HG02852 (cell line): ENCODE results near the gene CLASP1.
A peak's percentile ranks its signal among the peaks of the same experiment; 100 is the strongest.
"Not testable (repeated sequence)": the region's sequence is repeated elsewhere in the genome, so short reads cannot be mapped to it uniquely, and the experiment has no call there.

Experiments used
- ATAC-seq: cut with Tn5 transposase; IDR thresholded peaks from one replicate; pipeline ENCODE4 v1.9.1; 2021; ENCODE audit warnings: mild to moderate bottlenecking, moderate library complexity; ENCODE audit not compliant: unreplicated experiment

The CLASP1 gene

DNA sequence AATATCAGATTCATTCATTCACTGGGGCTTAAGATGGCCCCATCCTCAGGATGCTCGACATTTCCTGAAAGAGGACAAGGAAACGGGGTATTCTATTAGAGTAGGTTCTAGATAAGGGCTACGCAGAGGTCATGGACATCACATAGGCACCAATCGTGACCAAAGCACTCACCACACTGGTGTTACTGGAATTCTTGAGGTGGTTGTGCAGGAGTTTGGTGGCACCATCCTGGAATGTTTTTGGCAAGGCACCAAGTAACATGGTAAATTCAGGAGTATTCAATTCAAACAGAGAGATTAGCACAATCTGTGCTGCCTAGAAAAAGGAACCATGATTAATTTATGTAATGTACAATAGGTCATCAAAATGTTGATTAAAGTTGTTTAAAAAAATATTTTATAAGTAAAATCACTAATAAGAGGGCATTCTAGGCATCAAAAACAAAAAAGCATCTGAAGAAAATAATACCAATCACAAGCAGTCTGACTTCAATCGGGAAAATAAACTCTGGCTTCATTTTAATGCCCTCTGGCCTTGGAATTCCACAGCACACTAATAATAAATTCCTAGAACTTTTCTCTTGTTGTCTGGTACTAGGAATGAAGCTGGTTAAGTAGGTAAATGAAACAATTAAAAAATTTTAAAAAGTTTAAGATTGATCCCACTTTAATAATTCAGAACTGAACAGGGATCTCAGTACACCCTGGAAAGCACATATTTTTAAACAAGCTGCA, 261.5 kb downstream of the CLASP1 start:
- ATAC-seq, result no peak

DNA sequence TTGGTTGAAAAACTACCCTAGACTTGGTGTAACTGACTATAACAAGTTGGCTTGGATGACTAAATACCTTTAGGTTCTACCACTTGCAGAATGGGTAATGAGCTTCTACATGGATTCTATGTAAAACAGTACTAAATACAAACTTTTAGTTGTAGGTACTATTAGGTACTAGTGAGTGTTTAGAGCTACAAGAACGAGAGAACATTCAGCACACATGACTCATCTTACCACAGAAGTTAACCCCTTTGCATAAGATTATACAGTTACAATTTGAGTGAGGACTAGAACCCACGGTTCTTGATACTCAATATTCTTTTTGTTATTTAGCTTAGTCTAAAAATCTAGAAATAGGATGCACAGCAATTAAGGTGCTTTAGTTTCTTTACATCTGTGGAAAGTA, 262.6 kb downstream of the CLASP1 start:
- no peak for ATAC-seq

DNA sequence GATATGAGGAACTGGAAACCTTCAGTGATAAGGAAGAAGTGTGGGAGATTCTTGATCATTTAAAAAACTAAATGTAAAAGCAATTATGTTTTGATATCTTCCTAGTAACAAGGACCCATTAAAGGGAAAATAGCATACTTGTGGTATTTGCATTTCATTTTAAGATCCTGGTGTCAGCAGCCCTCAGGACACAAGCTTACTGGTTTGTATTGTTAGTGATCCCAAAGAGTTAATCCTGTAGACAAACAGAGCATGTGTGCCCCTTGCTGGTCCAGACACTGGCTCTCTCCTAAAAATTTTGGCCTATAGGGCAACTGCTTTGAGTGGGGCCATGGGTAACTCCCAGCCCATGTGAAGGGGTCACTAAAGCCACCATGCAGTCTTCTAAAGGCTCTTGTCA, 263.2 kb downstream of the CLASP1 start:
- no peak for ATAC-seq

DNA sequence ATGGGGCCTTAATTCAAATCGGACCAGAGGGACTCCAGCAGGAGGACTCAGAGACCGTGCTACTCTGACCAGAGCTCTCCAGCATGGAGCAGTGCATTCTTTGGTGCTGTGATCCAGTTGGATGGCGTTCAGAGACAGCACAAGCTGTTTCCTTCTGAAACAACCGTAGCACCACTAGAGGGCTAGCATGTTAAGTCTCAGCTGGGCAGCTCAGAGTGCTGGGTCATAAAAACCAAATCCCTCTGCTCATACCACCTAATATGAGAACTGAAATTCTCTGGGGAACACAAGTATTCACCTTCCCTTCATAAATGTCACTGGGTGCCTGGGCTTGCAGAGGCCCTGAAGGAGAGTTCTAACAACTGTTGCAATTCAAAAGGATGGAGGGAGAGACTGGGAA, 266.5 kb downstream of the CLASP1 start:
- ATAC-seq, result no peak

DNA sequence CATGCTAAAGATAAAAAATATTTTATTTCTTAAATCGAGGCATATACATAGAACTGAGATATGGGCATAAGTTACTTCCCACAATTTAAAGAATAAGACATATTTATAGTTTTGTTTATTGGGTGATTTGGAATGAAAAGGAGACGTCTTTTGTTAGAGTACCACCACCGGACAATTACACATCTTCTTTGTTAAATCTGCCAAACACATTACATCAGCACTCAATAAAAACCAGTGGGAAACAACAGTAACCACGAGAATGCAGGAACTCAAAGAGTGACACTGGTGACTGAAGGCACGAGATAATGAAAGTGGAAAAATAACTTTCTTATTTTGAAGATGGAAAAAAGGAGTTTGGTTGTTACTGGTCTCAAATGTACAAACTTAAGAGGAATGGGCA, 271.6 kb downstream of the CLASP1 start:
- no peak for ATAC-seq

DNA sequence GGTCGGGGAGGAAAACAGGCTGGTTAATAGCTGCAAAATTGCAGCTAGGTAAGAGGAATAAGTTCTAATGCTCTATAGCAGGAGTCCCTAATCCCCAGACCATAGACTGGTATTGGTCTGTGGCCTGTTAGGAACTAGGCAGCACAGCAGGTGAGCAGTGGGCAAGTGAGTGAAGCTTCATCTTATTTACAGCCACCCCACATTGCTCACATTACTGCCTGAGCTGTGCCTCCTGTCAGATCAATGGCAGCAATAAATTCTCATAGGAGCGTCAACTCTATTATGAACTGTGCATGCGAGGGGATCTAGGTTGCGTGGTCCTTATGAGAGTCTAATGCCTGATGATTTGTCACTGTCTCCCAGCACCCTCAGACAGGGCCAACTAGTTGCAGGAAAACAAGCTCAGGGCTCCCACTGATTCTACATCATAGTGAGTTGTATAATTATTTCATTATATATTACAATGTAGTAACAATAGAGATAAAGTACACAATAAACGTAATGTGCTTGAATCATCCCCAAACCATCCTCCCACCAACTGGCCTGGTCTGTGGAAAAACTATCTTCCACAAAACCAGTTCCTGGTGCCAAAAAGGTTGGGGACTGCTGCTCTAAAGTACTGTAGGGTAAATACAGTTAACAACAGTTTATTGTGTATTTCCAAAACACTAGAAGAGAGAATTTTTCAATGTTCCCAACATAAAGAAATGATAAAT, 272.6 kb downstream of the CLASP1 start:
- ATAC-seq, result no peak

DNA sequence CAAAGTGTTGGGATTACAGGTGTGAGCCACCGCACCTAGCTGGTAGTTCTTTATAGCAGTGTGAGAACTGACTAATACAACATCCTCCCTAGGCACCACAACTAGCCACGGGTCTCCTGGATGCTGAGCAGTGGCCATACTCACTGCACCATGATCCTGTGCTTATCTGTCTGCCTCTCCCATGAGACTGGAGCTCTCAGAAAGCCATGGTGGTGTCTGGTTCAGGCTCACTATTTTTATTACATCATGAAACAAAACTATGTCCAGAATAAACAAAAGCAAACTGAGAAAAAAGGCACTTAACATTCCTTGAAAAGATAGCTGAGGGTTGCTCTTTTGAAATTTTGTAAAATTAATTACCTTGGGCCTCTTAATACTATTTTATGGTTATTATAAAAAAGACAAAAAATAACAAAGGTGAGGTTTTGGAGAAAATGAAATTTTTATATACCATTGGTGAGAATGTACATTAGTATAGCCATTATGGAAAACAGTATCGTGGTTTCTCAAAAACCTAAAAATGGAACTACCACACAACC, 273.6 kb downstream of the CLASP1 start:
- no peak for ATAC-seq

DNA sequence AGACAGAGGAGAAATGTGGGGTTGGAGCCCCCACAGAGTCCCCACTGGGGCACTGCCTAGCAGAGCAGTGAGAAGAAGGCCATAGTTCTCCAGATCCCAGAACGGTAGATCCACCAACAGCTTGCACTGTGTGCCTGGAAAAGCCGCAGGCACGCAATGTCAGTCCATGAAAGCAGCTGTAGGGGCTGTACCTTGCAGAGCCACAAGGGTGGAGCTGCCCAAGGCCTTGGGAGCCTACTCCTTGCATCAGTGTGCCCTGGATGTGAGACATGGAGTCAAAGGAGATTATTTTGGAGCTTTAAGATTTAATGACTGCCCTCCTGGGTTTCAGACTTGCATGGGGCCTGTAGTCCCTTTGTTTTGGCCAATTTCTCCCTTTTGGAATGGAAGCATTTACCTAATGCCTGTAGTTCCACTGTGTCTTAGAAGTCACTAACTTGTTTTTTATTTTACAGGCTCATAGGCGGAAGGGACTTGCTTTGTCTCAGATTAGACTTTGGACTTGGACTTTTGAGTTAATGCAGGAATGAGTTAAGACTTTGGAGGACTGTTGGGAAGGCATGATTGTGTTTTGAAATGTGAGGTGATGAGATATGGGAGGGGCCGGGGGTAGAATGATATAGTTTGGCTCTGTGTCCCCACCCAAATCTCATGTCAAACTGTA, 274.7 kb downstream of the CLASP1 start:
- not testable (repeated sequence) for ATAC-seq

DNA sequence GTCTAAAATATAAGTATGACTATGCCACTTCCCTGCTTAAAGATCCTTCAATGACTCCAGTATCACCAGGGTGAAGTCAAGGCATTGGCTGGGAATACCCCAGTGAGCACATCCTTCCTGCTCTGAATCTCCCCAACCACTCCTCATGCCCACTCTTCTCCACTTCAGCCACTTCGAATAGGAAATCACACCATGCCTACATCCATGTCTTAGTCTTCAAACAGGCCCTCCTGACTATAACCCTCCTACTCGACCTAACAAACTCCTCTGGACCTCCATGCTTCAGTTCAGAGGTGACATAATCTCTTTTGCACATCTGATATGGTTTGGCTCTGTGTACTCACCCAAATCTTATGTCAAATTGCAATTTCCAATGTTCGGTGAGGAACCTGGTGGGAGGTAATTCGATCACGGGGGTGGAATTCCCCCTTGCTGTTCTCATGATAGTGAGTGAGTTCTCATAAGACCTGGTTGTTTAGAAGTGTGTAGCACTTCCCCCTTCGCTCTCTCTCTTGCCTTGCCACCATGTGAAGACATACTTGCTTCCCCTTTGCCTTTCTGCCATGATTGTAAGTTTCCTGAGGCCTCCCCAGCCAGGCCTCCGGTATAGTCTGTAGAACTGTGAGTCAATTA, 276.4 kb downstream of the CLASP1 start:
- ATAC-seq, result peak; percentile 60

DNA sequence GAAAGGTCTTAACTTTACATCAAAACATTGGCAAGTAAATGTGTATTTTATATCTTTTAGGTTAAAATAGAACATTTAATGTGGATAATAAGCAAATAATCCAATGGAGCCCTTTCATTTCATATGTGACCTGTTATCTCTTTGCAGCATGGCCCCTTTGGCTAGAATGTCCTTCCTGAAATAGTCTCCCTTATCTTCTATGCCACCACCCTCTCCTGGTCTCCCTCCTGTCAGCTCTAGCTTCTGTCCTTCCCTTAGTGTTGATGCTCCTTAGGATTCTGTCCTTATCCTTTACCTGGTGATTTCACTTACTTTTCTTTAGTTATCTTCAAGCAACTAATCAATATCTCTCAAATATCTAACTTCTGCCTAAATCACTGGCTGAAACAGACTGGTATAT, 277.2 kb downstream of the CLASP1 start:
- ATAC-seq, result no peak

DNA sequence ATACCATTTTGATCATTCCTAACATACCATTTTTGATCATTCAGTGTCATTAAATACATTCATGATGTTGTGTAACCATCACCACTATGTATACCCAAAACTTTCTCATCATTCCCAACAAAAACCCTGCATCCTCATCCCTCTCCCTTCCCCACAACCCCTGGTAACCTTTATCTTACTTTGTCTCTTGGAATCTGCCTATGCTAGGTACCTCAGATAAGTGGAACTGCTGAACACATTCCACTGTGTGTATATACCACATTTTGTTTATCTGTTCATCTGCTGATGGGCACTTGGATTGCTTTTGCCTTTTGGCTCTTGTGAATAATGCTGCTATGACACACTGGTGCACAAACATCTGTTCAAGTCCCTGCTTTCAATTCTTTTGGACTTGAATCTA, 280.4 kb downstream of the CLASP1 start:
- no peak for ATAC-seq

DNA sequence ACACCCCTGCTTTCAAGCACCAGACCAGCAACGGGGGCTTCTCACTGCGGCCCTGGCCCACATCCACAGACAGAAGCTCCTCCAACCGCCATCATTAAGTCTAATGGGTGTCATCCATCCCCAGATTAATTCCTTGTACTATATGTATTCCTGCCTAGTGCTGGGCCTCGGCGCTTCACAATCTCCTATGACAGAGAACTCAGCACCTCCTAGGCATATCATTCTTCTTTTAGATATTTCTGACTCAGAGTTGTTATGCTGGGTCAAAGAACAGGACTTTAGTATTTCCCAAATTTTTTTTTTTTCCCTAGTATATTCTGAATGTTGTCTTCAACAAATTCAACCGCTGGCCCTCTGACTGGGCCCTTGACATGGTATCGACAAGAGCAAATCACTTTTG, 281.1 kb downstream of the CLASP1 start:
- ATAC-seq, result no peak

DNA sequence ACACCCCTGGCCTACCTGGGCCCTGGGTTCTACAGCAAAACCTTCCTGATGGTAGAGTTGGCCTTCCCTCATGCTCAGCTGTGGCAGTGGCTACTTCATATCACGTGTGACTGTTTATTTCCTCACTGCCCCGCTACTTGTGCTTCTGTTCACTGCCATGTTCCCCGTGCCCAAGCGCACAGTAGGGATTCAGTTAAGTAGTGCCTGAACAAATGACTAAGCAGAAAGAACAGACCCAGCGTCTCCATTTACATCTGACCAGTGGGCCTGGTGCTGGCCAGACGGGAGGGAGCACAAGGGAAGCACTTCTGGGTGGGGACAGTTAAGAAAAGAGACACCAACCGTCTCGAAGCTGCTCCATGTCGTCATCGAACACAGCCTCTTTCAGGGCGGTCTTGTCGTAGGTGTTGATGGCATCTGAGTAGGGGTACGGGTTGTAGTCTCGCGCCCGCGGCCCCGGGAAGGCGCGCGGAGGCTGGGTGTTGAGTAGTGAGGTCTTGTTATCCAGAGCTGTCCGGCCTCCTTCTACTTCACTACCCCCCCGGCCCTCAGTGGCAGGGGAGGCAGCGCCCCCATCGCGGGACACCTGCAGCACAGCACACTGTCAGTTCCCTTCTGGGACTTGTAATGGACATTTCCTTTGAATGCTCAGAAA, 281.9 kb downstream of the CLASP1 start:
- ATAC-seq, result no peak

DNA sequence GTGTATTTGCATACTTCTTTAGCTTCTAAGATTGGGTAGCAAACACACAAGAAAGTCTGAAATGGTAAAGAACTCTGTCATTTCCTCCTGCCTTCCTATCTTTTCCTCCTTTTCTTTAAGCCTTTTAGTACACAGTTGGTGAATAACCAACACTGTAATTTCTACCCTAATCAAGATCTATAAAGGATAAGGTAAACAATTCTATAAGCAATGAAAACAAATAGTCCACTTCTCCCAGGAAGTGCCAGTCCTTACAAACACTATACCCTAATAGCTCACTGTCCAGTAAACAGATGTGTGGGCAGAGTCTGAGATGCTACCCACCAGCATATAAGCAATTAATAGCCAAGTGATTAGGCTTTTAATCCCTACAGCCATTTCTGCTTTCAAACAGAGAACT, 283.2 kb downstream of the CLASP1 start:
- no peak for ATAC-seq

DNA sequence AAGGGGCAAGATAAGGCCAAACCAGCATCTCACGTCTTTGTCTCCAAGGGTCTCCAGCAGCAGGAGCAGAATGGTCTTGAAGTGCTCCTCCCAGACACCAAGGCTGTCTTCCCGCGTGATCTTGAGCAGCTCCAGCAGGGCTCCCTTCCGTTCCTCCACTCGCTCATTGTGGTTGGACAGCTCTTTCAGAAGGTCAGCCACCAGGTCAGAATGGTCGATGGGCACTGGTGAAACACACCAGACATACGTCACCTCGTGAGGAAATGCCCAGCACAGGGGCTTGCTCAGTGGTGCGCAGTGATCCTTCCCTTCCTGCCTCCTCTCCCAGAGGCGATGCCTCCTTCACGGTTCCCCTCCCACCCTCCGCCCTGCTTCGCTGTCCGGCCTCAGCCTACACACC, 284.2 kb downstream of the CLASP1 start:
- no peak for ATAC-seq

DNA sequence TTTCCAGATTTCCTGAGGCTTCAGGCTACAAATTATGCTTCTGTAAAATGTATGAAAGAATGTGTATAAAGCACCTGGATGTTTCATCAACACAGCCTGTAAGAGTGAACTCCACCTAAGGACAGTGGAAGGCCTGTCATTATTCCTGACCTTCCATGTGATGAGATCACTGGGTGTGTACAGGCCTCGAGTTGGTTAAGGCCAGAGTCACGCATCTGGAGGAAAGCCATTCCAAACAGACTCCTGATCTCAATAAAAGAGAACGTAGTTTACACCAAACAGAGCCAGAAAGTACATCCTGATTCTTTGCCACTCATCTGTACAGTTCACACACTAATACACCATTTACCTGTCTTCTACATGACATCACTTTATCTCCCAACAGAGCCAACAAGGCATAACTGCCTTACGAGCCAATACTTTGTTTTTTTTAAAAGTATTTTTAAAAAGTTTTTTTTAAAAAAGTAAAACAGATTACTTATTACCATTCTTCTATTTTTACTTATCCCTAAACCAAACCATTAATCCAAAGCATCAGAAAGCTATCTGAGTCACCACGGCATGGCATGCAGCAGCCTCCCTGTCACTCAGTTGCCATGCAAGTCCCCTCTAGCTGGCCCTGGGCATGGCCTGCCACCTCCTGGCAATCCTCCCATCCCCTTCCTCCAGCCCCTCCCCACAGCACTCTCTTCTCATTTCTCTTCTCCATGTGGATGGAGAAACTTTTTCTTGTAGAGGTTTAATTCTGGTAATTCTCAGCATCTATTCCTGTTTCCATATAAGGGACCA, 285.4 kb downstream of the CLASP1 start:
- ATAC-seq, result no peak

DNA sequence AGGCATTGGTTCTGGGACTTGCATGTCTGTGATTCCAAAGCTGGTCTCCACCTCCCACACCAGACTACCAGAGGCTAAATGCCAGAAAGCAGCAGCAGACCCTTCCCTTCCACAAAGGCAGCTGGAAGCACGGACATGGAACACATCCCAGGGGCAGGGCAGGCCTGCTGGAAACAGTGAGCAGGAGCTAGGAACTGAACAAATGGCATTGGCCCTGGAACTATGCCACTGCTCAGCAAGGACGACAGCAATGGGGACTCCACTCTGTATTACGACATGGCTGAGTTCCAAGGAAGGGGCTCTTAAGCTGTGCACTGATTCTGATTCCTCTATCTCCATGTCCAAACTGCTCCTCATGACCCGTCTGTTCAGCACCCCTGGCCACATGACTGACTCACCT, 286.5 kb downstream of the CLASP1 start:
- no peak for ATAC-seq

DNA sequence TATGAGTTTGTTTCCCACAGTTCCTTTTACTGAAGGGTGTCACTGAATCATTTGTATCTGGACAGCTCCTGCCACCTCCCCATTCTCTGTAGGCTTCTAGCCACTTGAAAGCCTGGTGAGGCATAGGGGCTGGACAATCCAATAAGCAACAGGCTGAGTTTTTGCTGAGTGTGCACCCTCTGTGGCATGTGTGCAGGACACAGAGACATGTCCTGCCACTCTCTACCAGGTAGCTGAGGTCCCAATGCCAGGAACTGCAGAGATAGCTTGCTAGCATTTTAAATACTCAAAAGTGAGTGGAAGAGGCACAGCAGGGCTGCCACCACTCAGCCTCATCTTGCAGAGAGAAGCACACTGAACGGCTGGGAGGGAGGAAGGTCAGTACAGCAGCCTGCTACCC, 287.0 kb downstream of the CLASP1 start:
- no peak for ATAC-seq

DNA sequence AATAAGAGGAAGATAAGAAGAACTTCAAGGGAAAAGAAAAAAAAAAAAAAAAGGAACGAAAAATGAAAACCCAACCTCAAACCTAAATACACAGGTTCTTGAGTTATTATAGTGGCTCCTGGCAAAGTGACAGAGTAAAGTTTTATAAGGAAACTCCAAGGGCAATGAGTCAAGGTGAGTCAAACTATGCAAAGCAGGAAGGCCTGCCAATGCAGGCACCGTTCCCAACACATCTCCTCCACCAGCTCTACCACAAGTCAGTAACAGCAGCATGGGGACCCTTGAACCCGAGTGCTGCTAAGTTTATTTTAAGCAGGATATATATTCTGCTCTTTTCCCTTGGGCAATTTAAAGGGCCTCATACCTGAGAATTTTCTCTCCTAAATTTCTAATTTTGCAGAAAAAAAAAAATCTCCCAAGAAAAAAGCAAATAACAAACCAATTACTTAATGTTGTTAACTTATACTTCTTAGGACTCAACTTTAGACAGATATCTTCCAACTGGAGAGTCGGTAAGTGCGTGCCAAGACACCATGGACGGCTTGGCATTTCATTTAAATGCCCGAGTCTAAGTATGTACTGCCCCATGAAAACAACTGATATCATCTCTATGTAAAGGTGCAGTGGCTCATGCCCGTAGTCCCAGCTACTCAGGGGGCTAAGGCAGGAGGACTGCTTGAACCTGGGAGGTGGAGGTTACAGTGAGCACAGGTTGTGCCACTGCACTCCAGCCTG, 288.5 kb downstream of the CLASP1 start:
- ATAC-seq, result no peak
